PC-9 (cell line): Measurements from ENCODE around the gene MDP1.

Source experiments
- CTCF ChIP-seq: fragments of 200-600 bp; sonication (generic); conservative IDR thresholded peaks from 2 replicates; pipeline ENCODE4 v1.6.1; 2017; ENCODE audit warnings: mixed run types, antibody characterized with exemption, mild to moderate bottlenecking, moderate library complexity
- EZH2 ChIP-seq: fragments of 200-600 bp; sonication (generic); IDR thresholded peaks from 2 replicates; pipeline ENCODE4 v1.8.0; 2017; ENCODE audit warnings: antibody characterized with exemption, low read depth

- TF ChIP-seq CTCF = no peak
- TF ChIP-seq EZH2 = no peak
These were observed 8.8 kb upstream of the MDP1 start for GRCh38 chr14:24224618-24225071.
